HFF-Myc (cell line): ENCODE measurements around the gene TDP2.

Experiments
- DNase-seq: peaks from one replicate; pipeline ENCODE4 v3.0.0-alpha.2; 2011; ENCODE audit warnings: low read depth; ENCODE audit errors: extremely low read depth
- H3K4me3 ChIP-seq: replicated peaks from 2 replicates; pipeline ENCODE4 v1.5.1; 2011; ENCODE audit warnings: low read depth, mild to moderate bottlenecking, control low read depth, low read length
- TF ChIP-seq, protein P1 (sequence below): IDR thresholded peaks from 2 replicates; pipeline ENCODE4 v1.5.1; 2012; ENCODE audit warnings: mild to moderate bottlenecking, low read depth, low read length, control low read depth; ENCODE audit errors: missing control alignments

The TDP2 gene

GRCh38 chr6:24666641-24667377, at the start of gene TDP2, which contains the start of gene ACOT13:
TDP2 (minus strand) TSS chr6:24666899; CDS start chr6:24666862, 37 bp downstream.
ACOT13 (plus strand) TSS chr6:24667077; CDS start chr6:24667264, 187 bp downstream.
- TF ChIP-seq, protein P1, sequence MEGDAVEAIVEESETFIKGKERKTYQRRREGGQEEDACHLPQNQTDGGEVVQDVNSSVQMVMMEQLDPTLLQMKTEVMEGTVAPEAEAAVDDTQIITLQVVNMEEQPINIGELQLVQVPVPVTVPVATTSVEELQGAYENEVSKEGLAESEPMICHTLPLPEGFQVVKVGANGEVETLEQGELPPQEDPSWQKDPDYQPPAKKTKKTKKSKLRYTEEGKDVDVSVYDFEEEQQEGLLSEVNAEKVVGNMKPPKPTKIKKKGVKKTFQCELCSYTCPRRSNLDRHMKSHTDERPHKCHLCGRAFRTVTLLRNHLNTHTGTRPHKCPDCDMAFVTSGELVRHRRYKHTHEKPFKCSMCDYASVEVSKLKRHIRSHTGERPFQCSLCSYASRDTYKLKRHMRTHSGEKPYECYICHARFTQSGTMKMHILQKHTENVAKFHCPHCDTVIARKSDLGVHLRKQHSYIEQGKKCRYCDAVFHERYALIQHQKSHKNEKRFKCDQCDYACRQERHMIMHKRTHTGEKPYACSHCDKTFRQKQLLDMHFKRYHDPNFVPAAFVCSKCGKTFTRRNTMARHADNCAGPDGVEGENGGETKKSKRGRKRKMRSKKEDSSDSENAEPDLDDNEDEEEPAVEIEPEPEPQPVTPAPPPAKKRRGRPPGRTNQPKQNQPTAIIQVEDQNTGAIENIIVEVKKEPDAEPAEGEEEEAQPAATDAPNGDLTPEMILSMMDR: peak; percentile 49
- peak; percentile 90 for DNase-seq
- peak within 1 kb of the TSS; percentile 97 for H3K4me3 ChIP-seq

DNA sequence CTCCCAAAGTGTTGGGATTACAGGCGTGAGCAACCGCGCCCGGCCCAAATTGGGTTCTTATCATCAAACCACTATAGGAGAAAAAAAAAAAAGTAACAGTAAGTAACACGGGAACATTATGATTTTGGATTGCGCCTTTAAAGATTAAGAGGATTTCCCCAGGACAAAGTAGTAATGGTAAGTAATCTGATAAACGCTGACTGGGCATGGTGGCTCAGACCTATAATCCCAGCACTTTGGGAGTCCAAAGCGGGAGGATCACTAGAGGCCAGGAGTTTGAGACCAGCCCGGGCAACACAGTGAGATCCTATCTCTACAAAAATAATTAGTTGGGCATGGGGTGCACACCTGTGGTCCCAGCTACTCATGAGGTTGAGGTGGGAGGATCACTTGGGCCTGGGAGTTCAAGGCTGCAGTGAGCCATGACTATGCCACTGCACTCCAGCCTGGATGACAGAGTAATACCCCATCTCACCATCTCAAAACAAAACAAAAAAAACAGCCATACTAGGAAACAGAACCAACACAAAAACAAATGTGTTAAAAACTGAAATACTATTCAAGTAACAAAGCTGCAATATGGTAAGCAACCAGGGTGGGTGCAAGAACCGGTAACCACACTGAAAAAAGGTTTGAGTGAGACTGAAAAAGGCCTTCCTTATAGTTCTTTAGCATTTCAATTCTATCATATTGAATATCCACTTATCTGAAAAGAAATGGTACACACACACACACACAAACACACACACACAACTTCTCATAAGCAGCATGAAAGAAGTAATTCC, 44.0 kb upstream of the TDP2 start:
- no peak for DNase-seq
- TF ChIP-seq, protein P1: no peak
- H3K4me3 ChIP-seq: no peak overlapping the region

DNA sequence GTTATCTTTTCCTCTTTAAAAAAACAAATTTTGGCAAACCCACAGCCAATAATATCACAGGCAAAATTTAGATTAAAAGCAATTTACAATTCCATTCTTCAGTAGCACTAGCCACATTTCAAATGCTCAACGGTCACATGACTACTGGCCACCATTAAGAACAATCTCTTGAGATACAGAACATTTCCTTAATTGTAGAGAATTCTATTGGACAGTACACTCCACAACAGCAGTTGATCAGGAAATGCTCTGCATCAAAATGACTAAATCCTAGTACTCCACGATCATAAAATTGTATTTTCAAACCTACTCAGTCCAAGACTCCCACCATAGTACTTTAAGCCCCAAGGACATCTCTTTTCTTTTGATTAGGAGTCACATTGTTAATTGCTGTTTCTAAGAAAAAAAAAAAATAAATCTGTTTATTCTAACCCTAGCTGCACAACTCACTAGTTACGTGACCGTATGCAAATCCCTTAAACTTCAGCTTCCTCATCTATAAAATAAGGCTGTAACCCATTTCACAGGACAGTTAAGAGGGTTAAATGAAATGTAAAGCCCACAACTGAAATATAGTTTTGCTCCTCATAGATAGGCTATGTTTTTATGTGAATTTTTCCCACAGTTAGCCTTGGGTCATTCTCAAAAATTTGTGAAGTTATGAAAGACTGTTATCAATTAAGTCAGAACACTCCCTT, 42.5 kb upstream of the TDP2 start:
- no peak overlapping the region for H3K4me3 ChIP-seq
- TF ChIP-seq, protein P1: no peak
- no peak for DNase-seq

GRCh38 chr6:24708612-24709011, 41.9 kb upstream of the TDP2 start:
- no peak for DNase-seq
- H3K4me3 ChIP-seq: no peak overlapping the region
- TF ChIP-seq, protein P1: no peak

DNA sequence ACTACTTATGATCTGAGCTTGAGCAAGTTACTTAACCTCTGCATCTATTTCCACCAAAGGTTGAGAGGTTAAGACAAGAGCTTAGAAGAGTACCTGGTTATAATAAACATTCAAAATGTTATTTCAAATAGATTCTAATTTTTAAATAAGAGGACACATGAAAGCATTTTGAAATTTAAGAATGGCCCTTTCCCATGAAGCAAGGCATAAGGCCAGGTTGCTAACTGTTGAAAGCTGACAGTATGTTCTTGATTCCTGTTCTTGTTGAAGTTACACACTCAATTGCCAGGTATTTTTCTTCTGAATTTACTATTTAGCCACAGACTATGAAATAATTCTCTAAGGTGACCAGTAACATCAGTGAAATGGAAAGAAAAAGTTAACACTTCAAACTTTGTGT, 37.8 kb upstream of the TDP2 start:
- TF ChIP-seq, protein P1: no peak

DNA sequence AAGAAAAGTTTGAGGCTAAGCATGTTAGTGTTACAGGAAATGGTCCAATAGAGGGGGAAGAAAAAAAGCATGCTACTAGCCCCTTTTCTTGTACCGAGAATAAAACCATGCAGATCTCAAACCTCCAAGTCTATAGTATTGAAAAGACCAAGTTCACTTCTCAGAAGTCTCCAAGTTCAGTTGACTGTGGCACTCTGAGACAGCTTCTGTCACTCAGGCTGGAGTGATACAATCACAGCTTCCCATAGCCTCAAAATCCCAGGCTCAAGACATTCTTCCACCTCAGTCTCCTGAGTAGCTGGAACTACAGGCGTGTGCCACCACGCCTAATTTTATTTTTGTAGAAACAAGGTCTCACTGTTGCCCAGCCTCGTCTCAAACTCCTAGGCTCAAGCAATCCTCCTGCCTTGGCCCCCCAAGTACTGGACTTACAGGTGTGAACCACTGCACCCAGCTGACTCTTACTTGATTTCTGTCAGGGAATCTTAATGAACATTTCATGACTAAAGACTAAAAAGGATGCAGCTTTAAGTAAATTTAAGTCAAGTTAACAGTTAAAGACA, 36.1 kb upstream of the TDP2 start:
- no peak overlapping the region for H3K4me3 ChIP-seq
- TF ChIP-seq, protein P1: no peak
- no peak for DNase-seq

More for the DNA sequence above, 37.8 kb upstream of the TDP2 start:
- no peak for DNase-seq
- H3K4me3 ChIP-seq: no peak overlapping the region
